ENCODE data around the gene BANP.
"Not testable (repeated sequence)": the region's sequence is repeated elsewhere in the genome, so short reads cannot be mapped to it uniquely, and the experiment has no call there.

DNA sequence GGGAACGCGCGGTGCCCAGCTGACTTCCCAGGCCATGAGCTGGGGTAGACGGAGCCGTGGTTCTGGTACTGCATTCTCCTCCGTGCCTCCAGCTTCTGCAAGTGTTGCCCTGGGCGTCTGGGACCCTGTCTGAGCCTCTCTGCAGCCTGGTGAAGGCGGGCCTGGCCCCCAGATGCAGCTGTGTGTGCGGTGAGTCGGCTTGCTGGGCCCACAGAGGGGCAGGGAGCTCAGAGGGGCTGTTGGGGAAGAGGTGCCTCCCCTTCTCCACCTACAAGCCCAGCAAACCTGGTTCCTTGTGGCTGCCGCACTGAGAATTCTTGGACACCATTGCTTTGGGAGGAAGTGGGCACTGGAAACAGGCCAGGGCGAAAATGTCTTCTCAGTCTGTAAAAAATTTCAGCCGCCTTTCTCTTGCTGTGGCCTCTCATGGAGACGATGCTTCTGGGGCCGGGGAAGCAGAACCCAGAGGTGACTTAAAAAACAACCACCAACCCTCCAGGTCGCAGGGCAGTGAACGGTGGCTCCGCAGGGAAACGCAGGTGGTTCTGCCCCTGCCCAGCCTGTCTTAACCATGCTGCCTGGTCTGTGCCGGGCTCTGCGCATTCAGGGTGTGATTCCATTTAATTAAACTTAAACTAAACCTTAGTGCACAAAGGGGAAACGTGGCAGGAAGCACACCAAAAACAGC lies 163.5 kb downstream of the BANP start:
- TF ChIP-seq, protein P1, sequence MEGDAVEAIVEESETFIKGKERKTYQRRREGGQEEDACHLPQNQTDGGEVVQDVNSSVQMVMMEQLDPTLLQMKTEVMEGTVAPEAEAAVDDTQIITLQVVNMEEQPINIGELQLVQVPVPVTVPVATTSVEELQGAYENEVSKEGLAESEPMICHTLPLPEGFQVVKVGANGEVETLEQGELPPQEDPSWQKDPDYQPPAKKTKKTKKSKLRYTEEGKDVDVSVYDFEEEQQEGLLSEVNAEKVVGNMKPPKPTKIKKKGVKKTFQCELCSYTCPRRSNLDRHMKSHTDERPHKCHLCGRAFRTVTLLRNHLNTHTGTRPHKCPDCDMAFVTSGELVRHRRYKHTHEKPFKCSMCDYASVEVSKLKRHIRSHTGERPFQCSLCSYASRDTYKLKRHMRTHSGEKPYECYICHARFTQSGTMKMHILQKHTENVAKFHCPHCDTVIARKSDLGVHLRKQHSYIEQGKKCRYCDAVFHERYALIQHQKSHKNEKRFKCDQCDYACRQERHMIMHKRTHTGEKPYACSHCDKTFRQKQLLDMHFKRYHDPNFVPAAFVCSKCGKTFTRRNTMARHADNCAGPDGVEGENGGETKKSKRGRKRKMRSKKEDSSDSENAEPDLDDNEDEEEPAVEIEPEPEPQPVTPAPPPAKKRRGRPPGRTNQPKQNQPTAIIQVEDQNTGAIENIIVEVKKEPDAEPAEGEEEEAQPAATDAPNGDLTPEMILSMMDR (IDR thresholded peaks at IDR 0.05), result not testable (repeated sequence)
- TF ChIP-seq POLR2A (IDR thresholded peaks at IDR 0.05), result not testable (repeated sequence)
